ENCODE results near the gene ZBTB32.

ZBTB32 gene

DNA sequence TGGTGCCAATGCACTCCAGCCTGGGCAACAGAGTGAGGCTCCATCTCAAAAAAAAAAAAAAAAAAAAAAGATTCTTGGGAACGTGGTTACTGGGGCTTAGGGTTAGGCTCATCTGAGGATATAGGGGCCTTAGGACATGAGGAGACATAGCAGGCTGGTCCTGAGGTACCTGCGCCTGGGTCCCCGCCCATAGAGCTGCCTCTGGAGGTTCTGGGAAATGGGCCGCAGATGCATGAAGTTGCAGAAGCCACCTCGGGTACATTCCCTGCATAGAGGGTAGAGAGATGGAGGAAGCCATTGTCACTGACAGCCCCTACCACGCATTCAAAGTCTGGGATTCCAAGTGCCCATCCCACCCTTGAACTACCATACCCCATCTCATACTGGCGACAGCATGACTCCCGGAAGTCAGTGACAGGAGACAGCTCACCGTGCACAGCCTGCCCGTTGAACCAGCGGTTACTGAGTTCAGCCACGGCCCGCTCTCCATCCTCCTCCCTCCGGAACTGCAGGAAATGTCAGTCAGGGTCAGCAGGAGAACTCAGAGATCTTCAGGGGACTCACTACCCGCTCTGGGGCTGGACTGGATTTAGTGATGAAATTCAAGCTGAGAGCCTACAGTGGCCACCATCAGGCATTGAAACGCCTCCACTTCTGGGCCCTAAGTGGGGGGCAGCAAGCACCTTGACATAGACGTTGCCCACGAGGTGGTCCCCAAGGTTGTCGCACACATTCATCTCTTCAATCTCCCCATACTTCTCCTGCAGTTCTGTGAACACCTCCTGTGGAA, 39.5 kb downstream of the ZBTB32 start:
- peak overlapping the region; percentile 75; the same call in 1 of the 2 replicates for H3K4me3 ChIP-seq (ENCODE audit: low read depth, low read length)
- no peaks in the 10 kb centered on the region for H3K36me3 ChIP-seq
- H3K9me3 ChIP-seq: no peaks in the 10 kb centered on the region
- no peak for TF ChIP-seq CTCF (IDR thresholded peaks at IDR 0.05; ENCODE audit: low read depth, low read length)
- peaks cover 3% of the 10 kb centered on the region; the same call in 1 of the 2 replicates for H3K4me1 ChIP-seq
- DNase-seq: no peak
- H3K27me3 ChIP-seq: no peaks in the 10 kb centered on the region

GRCh38 chr19:35744430-35745327, 40.3 kb downstream of the ZBTB32 start:
- peaks cover 6% of the 10 kb centered on the region; the same call in 1 of the 2 replicates for H3K4me1 ChIP-seq

GRCh38 chr19:35745328-35746086, 41.1 kb downstream of the ZBTB32 start, which contains the start of the genes PSENEN and U2AF1L4:
Gene PSENEN, plus strand, starts transcription at chr19:35745651. Its CDS starts 280 bp downstream, at chr19:35745931.
Gene U2AF1L4, minus strand, starts transcription at chr19:35745418. Its CDS starts 27 bp downstream, at chr19:35745391.
- H3K4me1 ChIP-seq: peaks cover 6% of the 10 kb centered on the region; the same call in 1 of the 2 replicates
- H3K9me3 ChIP-seq: no peaks in the 10 kb centered on the region
- H3K36me3 ChIP-seq: no peaks in the 10 kb centered on the region
- no peaks in the 10 kb centered on the region for H3K27me3 ChIP-seq
- peak; percentile 97 for DNase-seq
- no peak for TF ChIP-seq CTCF (IDR thresholded peaks at IDR 0.05; ENCODE audit: low read depth, low read length)
- peak within 1 kb of the TSS; percentile 75 for H3K4me3 ChIP-seq (ENCODE audit: low read depth, low read length)

More at GRCh38 chr19:35744430-35745327, 40.3 kb downstream of the ZBTB32 start:
- no peaks in the 10 kb centered on the region for H3K36me3 ChIP-seq
- H3K27me3 ChIP-seq: no peaks in the 10 kb centered on the region
- no peaks in the 10 kb centered on the region for H3K9me3 ChIP-seq
- DNase-seq: peak; percentile 98
- peak; percentile 54 for TF ChIP-seq CTCF (IDR thresholded peaks at IDR 0.05; ENCODE audit: low read depth, low read length)
- H3K4me3 ChIP-seq (ENCODE audit: low read depth, low read length): peak overlapping the region; percentile 75

- peaks cover 6% of the 10 kb centered on the region; the same call in 1 of the 2 replicates for H3K4me1 ChIP-seq
- no peak for TF ChIP-seq CTCF (IDR thresholded peaks at IDR 0.05; ENCODE audit: low read depth, low read length)
- DNase-seq: no peak
- no peaks in the 10 kb centered on the region for H3K36me3 ChIP-seq
- H3K9me3 ChIP-seq: no peaks in the 10 kb centered on the region
- peak overlapping the region; percentile 75 for H3K4me3 ChIP-seq (ENCODE audit: low read depth, low read length)
- H3K27me3 ChIP-seq: no peaks in the 10 kb centered on the region
These were observed 41.7 kb downstream of the ZBTB32 start for GRCh38 chr19:35746087-35746462.

GRCh38 chr19:35746531-35746930, 42.2 kb downstream of the ZBTB32 start:
- no peaks in the 10 kb centered on the region for H3K9me3 ChIP-seq
- H3K27me3 ChIP-seq: no peaks in the 10 kb centered on the region
- no peaks in the 10 kb centered on the region for H3K36me3 ChIP-seq
- DNase-seq: no peak
- TF ChIP-seq CTCF (IDR thresholded peaks at IDR 0.05; ENCODE audit: low read depth, low read length): no peak
- peak overlapping the region; percentile 75; the same call in 1 of the 2 replicates for H3K4me3 ChIP-seq (ENCODE audit: low read depth, low read length)
- peaks cover 6% of the 10 kb centered on the region; the same call in 1 of the 2 replicates for H3K4me1 ChIP-seq

Measured in BE2C (cell line).